GM18520 (cell line): Measurements from ENCODE around the gene SLC35F6.

Source experiments
- ATAC-seq: cut with Tn5 transposase; IDR thresholded peaks from one replicate; pipeline ENCODE4 v1.9.1; 2021; ENCODE audit not compliant: unreplicated experiment

Gene SLC35F6

GRCh38 chr2:26764078-26764887 is at the start of gene SLC35F6:
TSS of gene SLC35F6 (plus strand) at chr2:26764284. CDS start at chr2:26764350, 66 bp downstream.
- peak; percentile 56 for ATAC-seq

GRCh38 chr2:26715528-26716270 is 48.4 kb upstream of the SLC35F6 start:
- ATAC-seq = no peak

GRCh38 chr2:26716340-26716739 is 47.7 kb upstream of the SLC35F6 start:
- ATAC-seq = no peak

- no peak for ATAC-seq
Observed at GRCh38 chr2:26716769-26717168, 47.3 kb upstream of the SLC35F6 start.

- ATAC-seq = no peak
Observed at GRCh38 chr2:26717362-26717761, 46.7 kb upstream of the SLC35F6 start.

- no peak for ATAC-seq
Observed at GRCh38 chr2:26718949-26719686, 45.0 kb upstream of the SLC35F6 start.

- no peak for ATAC-seq
Observed at GRCh38 chr2:26720322-26721114, 43.6 kb upstream of the SLC35F6 start.

GRCh38 chr2:26721115-26722032 is 42.7 kb upstream of the SLC35F6 start:
- ATAC-seq = no peak

- ATAC-seq = no peak
Observed at GRCh38 chr2:26722328-26722727, 41.8 kb upstream of the SLC35F6 start.

- ATAC-seq = no peak
Observed at GRCh38 chr2:26722911-26723310, 41.2 kb upstream of the SLC35F6 start.

GRCh38 chr2:26723475-26723874 is 40.6 kb upstream of the SLC35F6 start:
- no peak for ATAC-seq

GRCh38 chr2:26723991-26724750 is 39.9 kb upstream of the SLC35F6 start:
- ATAC-seq = no peak

GRCh38 chr2:26724784-26725520 is 39.1 kb upstream of the SLC35F6 start:
- ATAC-seq = no peak

- no peak for ATAC-seq
Observed at GRCh38 chr2:26725521-26725820, 38.6 kb upstream of the SLC35F6 start.

- ATAC-seq = no peak
Observed at GRCh38 chr2:26726228-26726627, 37.9 kb upstream of the SLC35F6 start.

GRCh38 chr2:26727641-26728561 is 36.2 kb upstream of the SLC35F6 start:
- no peak for ATAC-seq

GRCh38 chr2:26729311-26729710 is 34.8 kb upstream of the SLC35F6 start:
- ATAC-seq = no peak
